Measurements from ENCODE around the gene RAB8B. TPM values are rescaled to one million over a fixed set of nuclear protein-coding genes. Genes with fewer than 3 reads are reported as not detected.

Gene RAB8B
- total and polyA plus RNA-seq, 4 donors: 34.4 to 104 (median 53.5) TPM

DNA sequence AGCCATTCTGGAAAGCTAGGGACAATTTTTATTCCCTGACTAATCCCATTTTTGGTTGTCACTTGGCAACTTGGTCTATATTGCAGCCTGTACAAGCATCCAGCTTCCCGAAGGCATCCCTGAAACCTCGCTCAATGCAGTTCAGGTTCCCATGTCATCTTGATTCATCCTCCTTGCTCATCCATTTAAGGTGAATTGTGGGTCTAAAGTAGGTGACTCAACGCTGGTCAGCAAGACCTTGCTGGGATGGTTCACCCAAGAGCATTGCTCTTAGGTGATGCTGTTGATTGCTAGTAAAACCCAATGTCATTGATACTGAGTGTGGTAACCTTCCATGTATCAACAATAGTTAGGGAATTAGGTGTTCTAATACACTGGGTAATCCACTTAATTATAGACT is 13.1 kb upstream of the RAB8B start:
- Histone ChIP-seq H3K9me3 (ENCODE audit: control insufficient read depth, insufficient read depth, low read length) (no peaks in the 10 kb centered on the region), H3K27me3 (ENCODE audit: control insufficient read depth, insufficient read depth, low read length) (no peaks in the 10 kb centered on the region), H3K27ac (ENCODE audit: low read depth, low read length) (no peak overlapping the region), H3K4me1 (ENCODE audit: control insufficient read depth, insufficient read depth, low read length) (peaks cover 6% of the 10 kb centered on the region), H3K36me3 (ENCODE audit: control insufficient read depth, insufficient read depth, low read length) (no peaks in the 10 kb centered on the region), H3K4me3 (ENCODE audit: low read depth, low read length) (no peak overlapping the region)
- no peak for DNase-seq (ENCODE audit: low read depth in 4 of 6, low spot score in 6 of 6)
- 100% methylated on average over 1 of the region's 3 CpGs for WGBS (ENCODE audit: insufficient coverage)

DNA sequence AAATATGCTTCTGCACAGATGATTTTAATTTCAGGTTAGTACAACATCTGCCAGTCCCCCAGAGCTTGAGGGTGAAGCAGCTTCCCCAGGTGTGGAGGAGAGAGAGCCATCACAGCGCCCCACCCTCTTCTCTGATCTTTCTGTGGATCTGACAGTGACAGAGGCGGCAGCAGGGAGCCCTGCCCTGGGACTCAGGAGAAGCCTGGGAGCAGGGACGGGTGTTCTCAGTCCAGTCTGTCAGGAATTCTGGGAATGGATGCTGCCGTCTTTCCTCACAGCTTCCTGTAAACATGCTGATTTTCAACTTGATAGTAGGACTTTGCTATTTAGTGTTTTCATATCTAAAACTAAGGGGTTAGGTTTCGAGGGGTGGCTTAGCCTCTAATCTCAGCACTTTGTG is 11.4 kb upstream of the RAB8B start:
- Histone ChIP-seq H3K27ac (ENCODE audit: low read depth, low read length) (no peak overlapping the region), H3K4me1 (ENCODE audit: control insufficient read depth, insufficient read depth, low read length) (peaks cover 3% of the 10 kb centered on the region), H3K27me3 (ENCODE audit: control insufficient read depth, insufficient read depth, low read length) (no peaks in the 10 kb centered on the region), H3K36me3 (ENCODE audit: control insufficient read depth, insufficient read depth, low read length) (no peaks in the 10 kb centered on the region), H3K4me3 (ENCODE audit: low read depth, low read length) (no peak overlapping the region), H3K9me3 (ENCODE audit: control insufficient read depth, insufficient read depth, low read length) (no peaks in the 10 kb centered on the region)
- no peak for DNase-seq (ENCODE audit: low read depth in 4 of 6, low spot score in 6 of 6)
- WGBS (ENCODE audit: insufficient coverage): 93% methylated on average over 2 of the region's 5 CpGs

GRCh38 chr15:63180746-63181145 is 8.7 kb upstream of the RAB8B start:
- peak in 2 of 6 donors; percentile 45 to 89 for DNase-seq (ENCODE audit: low read depth in 4 of 6, low spot score in 6 of 6)
- Histone ChIP-seq H3K27ac (ENCODE audit: low read depth, low read length) (no peak overlapping the region), H3K9me3 (ENCODE audit: control insufficient read depth, insufficient read depth, low read length) (no peaks in the 10 kb centered on the region), H3K4me1 (ENCODE audit: control insufficient read depth, insufficient read depth, low read length) (peaks cover 6% of the 10 kb centered on the region), H3K27me3 (ENCODE audit: control insufficient read depth, insufficient read depth, low read length) (no peaks in the 10 kb centered on the region), H3K36me3 (ENCODE audit: control insufficient read depth, insufficient read depth, low read length) (no peaks in the 10 kb centered on the region), H3K4me3 (ENCODE audit: low read depth, low read length) (no peak overlapping the region)
- no CpG with 5 or more reads among the region's 2 CpGs for WGBS (ENCODE audit: insufficient coverage)

- no peak overlapping the region for H3K27ac ChIP-seq (ENCODE audit: low read depth, low read length)
- peaks cover 6% of the 10 kb centered on the region for H3K4me1 ChIP-seq (ENCODE audit: control insufficient read depth, insufficient read depth, low read length)
- H3K9me3 ChIP-seq (ENCODE audit: control insufficient read depth, insufficient read depth, low read length): no peaks in the 10 kb centered on the region
- H3K4me3 ChIP-seq (ENCODE audit: low read depth, low read length): no peak overlapping the region
- H3K27me3 ChIP-seq (ENCODE audit: control insufficient read depth, insufficient read depth, low read length): no peaks in the 10 kb centered on the region
- H3K36me3 ChIP-seq (ENCODE audit: control insufficient read depth, insufficient read depth, low read length): no peaks in the 10 kb centered on the region
- WGBS (ENCODE audit: insufficient coverage): 100% methylated on average over 1 of the region's 2 CpGs
- DNase-seq (ENCODE audit: low read depth in 4 of 6, low spot score in 6 of 6): no peak
Measured at GRCh38 chr15:63181648-63182047, 7.8 kb upstream of the RAB8B start.

GRCh38 chr15:63185206-63185605 is 4.2 kb upstream of the RAB8B start:
- Histone ChIP-seq H3K27ac (ENCODE audit: low read depth, low read length) (no peak overlapping the region), H3K27me3 (ENCODE audit: control insufficient read depth, insufficient read depth, low read length) (no peaks in the 10 kb centered on the region), H3K4me1 (ENCODE audit: control insufficient read depth, insufficient read depth, low read length) (peaks cover 3% of the 10 kb centered on the region), H3K36me3 (ENCODE audit: control insufficient read depth, insufficient read depth, low read length) (no peaks in the 10 kb centered on the region), H3K9me3 (ENCODE audit: control insufficient read depth, insufficient read depth, low read length) (no peaks in the 10 kb centered on the region), H3K4me3 (ENCODE audit: low read depth, low read length) (no peak overlapping the region)
- DNase-seq (ENCODE audit: low read depth in 4 of 6, low spot score in 6 of 6): peak in 2 of 6 donors; percentile 59 to 71
- 14% methylated on average over 2 of the region's 2 CpGs for WGBS (ENCODE audit: insufficient coverage)

- no peaks in the 10 kb centered on the region for H3K9me3 ChIP-seq (ENCODE audit: control insufficient read depth, insufficient read depth, low read length)
- no peaks in the 10 kb centered on the region for H3K36me3 ChIP-seq (ENCODE audit: control insufficient read depth, insufficient read depth, low read length)
- H3K4me1 ChIP-seq (ENCODE audit: control insufficient read depth, insufficient read depth, low read length): peaks cover 3% of the 10 kb centered on the region
- no peak overlapping the region for H3K27ac ChIP-seq (ENCODE audit: low read depth, low read length)
- H3K4me3 ChIP-seq (ENCODE audit: low read depth, low read length): no peak overlapping the region
- 60% methylated on average over 2 of the region's 2 CpGs for WGBS (ENCODE audit: insufficient coverage)
- no peak for DNase-seq (ENCODE audit: low read depth in 4 of 6, low spot score in 6 of 6)
- no peaks in the 10 kb centered on the region for H3K27me3 ChIP-seq (ENCODE audit: control insufficient read depth, insufficient read depth, low read length)
Measured at GRCh38 chr15:63186065-63186464, 3.3 kb upstream of the RAB8B start.

DNA sequence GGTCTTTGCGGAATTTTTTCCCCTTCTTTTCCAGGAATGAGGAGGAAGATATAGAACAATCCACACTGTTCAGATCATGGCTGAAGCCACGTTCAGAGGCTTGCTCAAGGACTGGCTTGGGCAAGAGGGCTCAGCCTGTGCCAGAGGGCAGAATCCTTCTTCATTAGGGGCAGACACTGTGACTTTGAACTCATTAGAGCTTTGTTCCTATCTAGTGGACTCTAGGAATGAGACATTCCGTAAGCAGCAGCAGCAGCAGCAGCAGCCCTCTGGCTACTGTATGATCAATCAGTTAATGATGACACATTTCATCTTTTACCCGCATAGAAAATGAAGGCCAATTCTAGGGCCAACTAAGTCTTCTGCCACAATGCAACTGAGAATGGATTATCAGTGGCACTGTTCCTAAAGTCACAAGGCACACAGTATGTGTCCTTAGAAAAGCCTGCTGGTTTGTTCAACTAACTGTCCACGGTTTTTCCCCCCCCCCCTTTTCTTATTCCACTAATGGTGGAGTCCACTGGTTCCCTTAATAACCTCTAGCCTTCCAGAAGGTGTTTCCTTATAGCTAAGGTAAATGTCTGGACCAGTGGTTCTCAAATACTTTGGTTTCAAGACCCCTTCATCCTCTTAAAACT is 1.7 kb upstream of the RAB8B start:
- Histone ChIP-seq H3K9me3 (ENCODE audit: control insufficient read depth, insufficient read depth, low read length) (no peaks in the 10 kb centered on the region), H3K4me1 (ENCODE audit: control insufficient read depth, insufficient read depth, low read length) (peaks cover 3% of the 10 kb centered on the region), H3K27me3 (ENCODE audit: control insufficient read depth, insufficient read depth, low read length) (no peaks in the 10 kb centered on the region), H3K27ac (ENCODE audit: low read depth, low read length) (no peak overlapping the region), H3K4me3 (ENCODE audit: low read depth, low read length) (no peak overlapping the region), H3K36me3 (ENCODE audit: control insufficient read depth, insufficient read depth, low read length) (no peaks in the 10 kb centered on the region)
- WGBS (ENCODE audit: insufficient coverage): 88% methylated on average over 4 of the region's 5 CpGs
- DNase-seq (ENCODE audit: low read depth in 4 of 6, low spot score in 6 of 6): no peak

GRCh38 chr15:63188247-63188925 is 1.0 kb upstream of the RAB8B start:
- peak overlapping the region; percentile 89 for H3K4me3 ChIP-seq (ENCODE audit: low read depth, low read length)
- H3K4me1 ChIP-seq (ENCODE audit: control insufficient read depth, insufficient read depth, low read length): peaks cover 3% of the 10 kb centered on the region
- H3K9me3 ChIP-seq (ENCODE audit: control insufficient read depth, insufficient read depth, low read length): no peaks in the 10 kb centered on the region
- WGBS (ENCODE audit: insufficient coverage): 42% methylated on average over 5 of the region's 10 CpGs
- no peak for DNase-seq (ENCODE audit: low read depth in 4 of 6, low spot score in 6 of 6)
- no peaks in the 10 kb centered on the region for H3K27me3 ChIP-seq (ENCODE audit: control insufficient read depth, insufficient read depth, low read length)
- H3K27ac ChIP-seq (ENCODE audit: low read depth, low read length): peak overlapping the region; percentile 84
- H3K36me3 ChIP-seq (ENCODE audit: control insufficient read depth, insufficient read depth, low read length): no peaks in the 10 kb centered on the region

DNA sequence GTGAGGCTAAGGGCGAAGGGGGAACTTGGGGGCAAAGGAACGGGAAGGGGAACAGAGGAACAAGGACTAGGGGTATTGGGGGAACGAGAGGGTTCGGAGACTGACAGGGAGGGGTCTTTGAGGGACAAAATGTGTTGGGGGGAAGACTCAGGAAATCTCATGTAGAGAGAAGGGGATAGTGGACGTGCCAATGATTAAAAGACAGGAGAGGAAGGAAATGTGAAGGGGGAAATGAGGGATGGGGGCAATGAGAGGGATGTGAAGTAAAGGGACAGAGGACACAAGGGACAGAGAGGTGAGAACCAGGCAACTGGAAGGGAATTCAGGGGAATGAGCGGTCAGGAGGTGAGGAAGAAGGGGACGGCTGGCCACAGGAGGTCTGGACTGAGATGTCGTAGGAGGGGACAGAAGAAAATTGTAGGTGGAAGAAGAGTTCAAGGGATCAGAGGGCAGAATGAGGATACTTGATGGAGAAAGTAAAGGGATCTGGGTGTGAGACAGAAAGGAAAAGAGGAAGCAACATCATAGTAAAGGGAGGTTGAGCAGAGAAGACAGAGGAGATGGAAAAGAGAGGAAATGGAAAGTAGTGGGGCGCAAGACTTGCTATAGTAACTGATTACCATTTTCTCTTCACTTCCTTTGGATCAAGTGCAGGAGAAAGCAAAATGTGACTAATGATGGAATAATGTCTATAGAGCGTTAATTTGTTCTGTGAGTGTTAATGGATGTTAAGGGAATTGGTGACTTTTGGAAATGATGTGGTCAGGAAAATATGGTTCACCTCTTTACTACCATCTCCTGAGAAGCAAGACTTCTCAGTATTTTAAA is 749 bp downstream of the RAB8B start:
- no peaks in the 10 kb centered on the region for H3K27me3 ChIP-seq (ENCODE audit: control insufficient read depth, insufficient read depth, low read length)
- WGBS (ENCODE audit: insufficient coverage): 0% methylated on average over 8 of the region's 10 CpGs
- peak in 1 of 6 donors; percentile 35 for DNase-seq (ENCODE audit: low read depth in 4 of 6, low spot score in 6 of 6)
- no peaks in the 10 kb centered on the region for H3K36me3 ChIP-seq (ENCODE audit: control insufficient read depth, insufficient read depth, low read length)
- peaks cover 3% of the 10 kb centered on the region for H3K4me1 ChIP-seq (ENCODE audit: control insufficient read depth, insufficient read depth, low read length)
- H3K9me3 ChIP-seq (ENCODE audit: control insufficient read depth, insufficient read depth, low read length): no peaks in the 10 kb centered on the region
- H3K27ac ChIP-seq (ENCODE audit: low read depth, low read length): peak overlapping the region; percentile 78
- peak overlapping the region; percentile 89 for H3K4me3 ChIP-seq (ENCODE audit: low read depth, low read length)

Data from spinal cord (tissue), 10 donors.